Measurements from ENCODE around the gene CDKN1C. TPM values are rescaled to one million over a fixed set of nuclear protein-coding genes. Genes with fewer than 3 reads are reported as not detected.

Gene CDKN1C
- total RNA-seq, 1 donor from 2014 or later, result 34.8 TPM

DNA sequence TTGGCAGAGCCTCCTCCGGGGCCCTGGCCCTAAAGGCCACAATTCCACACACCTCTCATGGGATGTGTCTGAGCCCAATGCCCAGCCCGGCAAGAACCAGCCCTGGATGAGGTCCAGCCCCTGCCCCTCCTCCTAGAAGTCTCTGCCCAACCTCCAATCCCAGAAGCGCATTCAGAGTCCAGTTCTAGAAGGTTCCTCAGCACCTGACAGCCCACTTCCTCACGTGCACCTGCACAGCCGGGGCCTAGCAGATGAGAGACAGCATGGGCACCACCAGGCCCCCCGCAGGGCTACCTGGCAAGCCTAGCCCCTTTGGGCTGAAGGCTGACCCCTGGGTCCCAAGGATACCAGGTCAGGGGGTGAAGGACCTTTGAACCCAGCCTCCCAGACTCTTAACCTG, 11.5 kb upstream of the CDKN1C start:
- no peak for DNase-seq (ENCODE audit: low read depth)
- no peaks in the 10 kb centered on the region for H3K27me3 ChIP-seq (ENCODE audit: control insufficient read depth, insufficient read depth, low read length)
- no peak overlapping the region for H3K4me3 ChIP-seq (ENCODE audit: low read depth, low read length)
- TF ChIP-seq, protein P1, sequence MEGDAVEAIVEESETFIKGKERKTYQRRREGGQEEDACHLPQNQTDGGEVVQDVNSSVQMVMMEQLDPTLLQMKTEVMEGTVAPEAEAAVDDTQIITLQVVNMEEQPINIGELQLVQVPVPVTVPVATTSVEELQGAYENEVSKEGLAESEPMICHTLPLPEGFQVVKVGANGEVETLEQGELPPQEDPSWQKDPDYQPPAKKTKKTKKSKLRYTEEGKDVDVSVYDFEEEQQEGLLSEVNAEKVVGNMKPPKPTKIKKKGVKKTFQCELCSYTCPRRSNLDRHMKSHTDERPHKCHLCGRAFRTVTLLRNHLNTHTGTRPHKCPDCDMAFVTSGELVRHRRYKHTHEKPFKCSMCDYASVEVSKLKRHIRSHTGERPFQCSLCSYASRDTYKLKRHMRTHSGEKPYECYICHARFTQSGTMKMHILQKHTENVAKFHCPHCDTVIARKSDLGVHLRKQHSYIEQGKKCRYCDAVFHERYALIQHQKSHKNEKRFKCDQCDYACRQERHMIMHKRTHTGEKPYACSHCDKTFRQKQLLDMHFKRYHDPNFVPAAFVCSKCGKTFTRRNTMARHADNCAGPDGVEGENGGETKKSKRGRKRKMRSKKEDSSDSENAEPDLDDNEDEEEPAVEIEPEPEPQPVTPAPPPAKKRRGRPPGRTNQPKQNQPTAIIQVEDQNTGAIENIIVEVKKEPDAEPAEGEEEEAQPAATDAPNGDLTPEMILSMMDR (IDR thresholded peaks at IDR 0.05; ENCODE audit: insufficient read depth, low read length, poor library complexity, severe bottlenecking), result no peak
- H3K36me3 ChIP-seq (ENCODE audit: control insufficient read depth, insufficient read depth, low read length), result no peaks in the 10 kb centered on the region

DNA sequence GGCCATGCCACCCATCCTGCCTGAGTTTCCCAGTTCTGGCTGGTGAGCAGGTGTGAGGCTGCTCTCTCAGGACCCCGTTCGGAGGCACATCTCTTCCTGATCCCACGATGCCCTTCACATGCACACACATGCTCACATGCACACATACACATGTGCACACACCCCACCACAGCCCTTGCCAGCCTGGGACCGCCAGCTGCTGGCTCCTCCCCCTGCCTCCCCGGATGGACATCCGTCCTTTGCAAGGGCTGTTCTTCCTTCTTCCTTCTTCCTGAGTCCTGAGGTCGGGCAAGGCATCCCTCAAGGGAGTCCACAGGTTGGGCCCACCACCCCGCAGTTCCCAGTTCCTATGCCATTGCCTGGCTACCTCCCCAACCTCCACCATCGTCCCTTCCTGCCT, 10.5 kb upstream of the CDKN1C start:
- TF ChIP-seq, protein P1 (IDR thresholded peaks at IDR 0.05; ENCODE audit: insufficient read depth, low read length, poor library complexity, severe bottlenecking), result no peak
- H3K4me3 ChIP-seq (ENCODE audit: low read depth, low read length), result no peak overlapping the region
- H3K27me3 ChIP-seq (ENCODE audit: control insufficient read depth, insufficient read depth, low read length), result no peaks in the 10 kb centered on the region
- DNase-seq (ENCODE audit: low read depth), result no peak
- H3K36me3 ChIP-seq (ENCODE audit: control insufficient read depth, insufficient read depth, low read length), result no peaks in the 10 kb centered on the region

DNA sequence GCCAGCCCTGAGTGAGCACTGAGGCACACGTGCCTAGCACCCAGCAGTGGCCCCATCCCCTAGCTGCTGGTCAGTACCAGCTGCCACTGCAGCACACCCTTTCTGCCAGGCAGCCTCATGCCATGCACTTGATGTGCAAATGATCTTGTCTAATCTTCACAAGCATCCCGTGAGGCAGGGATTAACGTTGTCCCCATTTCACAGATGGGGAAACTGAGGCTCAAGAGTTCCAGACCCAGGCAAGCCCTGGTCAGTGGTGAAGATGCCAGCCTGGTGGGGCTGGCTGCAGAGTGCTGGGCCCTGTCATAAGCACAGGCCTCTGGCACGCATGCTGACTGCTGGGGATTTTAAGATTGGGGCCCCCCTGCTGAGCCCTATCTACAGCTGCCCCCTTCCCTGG, 8.4 kb upstream of the CDKN1C start:
- Histone ChIP-seq H3K36me3 (ENCODE audit: control insufficient read depth, insufficient read depth, low read length) (no peaks in the 10 kb centered on the region), H3K27me3 (ENCODE audit: control insufficient read depth, insufficient read depth, low read length) (no peaks in the 10 kb centered on the region), H3K4me3 (ENCODE audit: low read depth, low read length) (no peak overlapping the region)
- TF ChIP-seq, protein P1 (IDR thresholded peaks at IDR 0.05; ENCODE audit: insufficient read depth, low read length, poor library complexity, severe bottlenecking), result no peak
- DNase-seq (ENCODE audit: low read depth), result no peak

DNA sequence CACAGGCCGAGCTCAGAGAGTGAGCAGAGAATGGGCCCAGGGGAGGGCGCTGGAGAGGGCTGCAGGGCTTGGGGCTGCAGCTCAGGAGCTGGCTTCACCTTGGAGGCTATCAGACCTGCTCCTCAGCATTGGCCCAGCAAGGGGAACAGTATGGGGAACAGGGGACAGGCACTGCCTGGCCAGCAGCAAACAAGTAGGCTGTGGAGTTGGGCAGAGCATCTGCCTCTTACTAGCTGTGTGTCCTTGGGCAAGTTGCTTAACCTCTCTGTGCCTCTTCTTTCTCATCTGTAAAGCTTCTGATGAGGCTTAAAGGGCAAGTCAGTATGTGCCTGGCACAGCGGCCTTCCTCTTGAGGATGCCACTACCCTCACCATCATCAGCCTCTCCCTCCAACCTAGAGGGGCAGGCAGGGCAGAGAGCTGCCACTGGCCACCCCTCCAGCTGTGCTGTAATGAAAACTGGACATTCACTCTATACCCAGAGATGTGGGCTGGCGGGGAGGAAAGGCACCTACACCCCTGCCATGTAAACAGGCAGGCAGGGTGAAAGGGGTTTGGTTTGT, 7.5 kb upstream of the CDKN1C start:
- Histone ChIP-seq H3K27me3 (ENCODE audit: control insufficient read depth, insufficient read depth, low read length) (no peaks in the 10 kb centered on the region), H3K4me3 (ENCODE audit: low read depth, low read length) (peak overlapping the region; percentile 20), H3K36me3 (ENCODE audit: control insufficient read depth, insufficient read depth, low read length) (no peaks in the 10 kb centered on the region)
- TF ChIP-seq, protein P1 (IDR thresholded peaks at IDR 0.05; ENCODE audit: insufficient read depth, low read length, poor library complexity, severe bottlenecking), result peak; percentile 36
- no peak for DNase-seq (ENCODE audit: low read depth)

DNA sequence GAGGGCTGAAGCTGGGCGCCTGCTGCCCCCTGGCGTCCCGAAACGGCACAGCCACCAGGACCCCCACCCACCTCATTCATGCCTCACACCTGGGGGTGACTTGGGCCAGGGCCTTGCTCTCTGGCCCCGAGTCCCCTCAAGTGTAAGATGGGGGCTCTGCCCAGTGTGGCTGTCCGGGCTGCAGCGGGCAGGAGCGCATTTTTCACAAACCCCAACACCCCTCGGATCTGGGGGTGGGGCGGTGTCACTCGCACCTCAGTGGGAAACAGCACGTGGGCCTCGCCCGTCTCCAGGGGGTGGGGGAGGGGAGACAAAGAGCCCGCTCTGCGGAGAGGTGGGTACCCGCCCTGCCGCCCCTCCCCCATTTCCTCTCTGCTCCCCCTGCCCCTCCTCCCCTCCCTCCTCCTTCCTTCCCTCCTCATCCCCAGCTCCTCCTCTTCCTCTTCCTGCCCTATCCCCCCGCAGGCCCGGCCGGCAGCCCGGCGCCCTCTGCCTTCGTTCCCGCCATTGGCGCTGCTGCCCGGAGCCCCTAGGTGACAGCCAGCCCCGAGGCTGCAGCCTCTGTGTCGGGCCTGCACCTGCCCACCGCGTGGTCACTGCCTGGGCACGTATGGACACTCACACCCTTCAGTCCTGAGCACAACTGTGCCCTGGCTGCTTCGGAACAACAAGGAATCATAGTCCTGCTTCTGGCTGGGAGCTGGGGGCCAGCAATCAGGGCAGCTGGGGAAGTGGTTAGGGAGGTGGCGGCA, 6.8 kb upstream of the CDKN1C start:
- Histone ChIP-seq H3K4me3 (ENCODE audit: low read depth, low read length) (peak overlapping the region; percentile 20), H3K27me3 (ENCODE audit: control insufficient read depth, insufficient read depth, low read length) (no peaks in the 10 kb centered on the region), H3K36me3 (ENCODE audit: control insufficient read depth, insufficient read depth, low read length) (no peaks in the 10 kb centered on the region)
- TF ChIP-seq, protein P1 (IDR thresholded peaks at IDR 0.05; ENCODE audit: insufficient read depth, low read length, poor library complexity, severe bottlenecking), result peak; percentile 94
- DNase-seq (ENCODE audit: low read depth), result no peak

All from kidney epithelial cell (primary cell).